ENCODE results near the gene HEATR3.
A peak's percentile ranks its signal among the peaks of the same experiment; 100 is the strongest.

Gene HEATR3

DNA sequence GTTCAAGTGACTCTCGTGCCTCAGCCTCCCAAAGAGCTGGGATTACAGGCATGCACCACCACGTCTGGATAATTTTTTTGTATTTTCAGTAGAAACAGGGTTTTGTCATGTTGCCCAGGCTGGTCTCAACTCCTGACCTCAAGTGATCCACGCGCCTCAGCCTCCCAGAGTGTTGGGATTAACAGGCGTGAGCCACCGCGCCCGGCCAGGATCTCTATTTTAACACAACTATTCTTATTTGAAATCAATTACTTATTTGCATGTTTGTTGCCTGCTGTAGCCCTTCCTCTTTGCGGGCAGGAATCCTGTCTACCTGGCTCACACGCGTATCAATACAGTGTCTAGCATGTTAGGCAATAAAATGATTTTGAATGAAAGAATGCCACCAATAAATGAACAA is 41.6 kb upstream of the HEATR3 start:
- H3K9me3 ChIP-seq (ENCODE audit: insufficient read depth, low read depth, low read length) = no peaks in the 10 kb centered on the region
- no peak overlapping the region for H4K91ac ChIP-seq (ENCODE audit: low read depth, low read length)
- H3K23ac ChIP-seq (ENCODE audit: low read length) = no peak overlapping the region
- no peak overlapping the region for H3K4ac ChIP-seq (ENCODE audit: low read depth, low read length)
- H3K4me2 ChIP-seq (ENCODE audit: low read length) = no peak overlapping the region
- H3K27me3 ChIP-seq (ENCODE audit: insufficient read depth, low read length) = no peaks in the 10 kb centered on the region
- H2BK12ac ChIP-seq (ENCODE audit: low read length) = no peak overlapping the region
- no peak overlapping the region for H3K4me3 ChIP-seq (ENCODE audit: low read depth, low read length)
- no peak overlapping the region for H2BK5ac ChIP-seq (ENCODE audit: low read depth, low read length, poor library complexity)
- no peak overlapping the region for H2AK5ac ChIP-seq (ENCODE audit: low read length)
- no peak overlapping the region for H2AFZ ChIP-seq (ENCODE audit: insufficient read depth, low read length, poor library complexity)
- no peak overlapping the region for H3K27ac ChIP-seq (ENCODE audit: low read depth, low read length)
- no peak overlapping the region for H2BK120ac ChIP-seq (ENCODE audit: insufficient read depth, low read length, poor library complexity)
- no peak overlapping the region for H4K12ac ChIP-seq (ENCODE audit: low read depth, low read length)
- peaks cover 9% of the 10 kb centered on the region for H3K79me2 ChIP-seq (ENCODE audit: control insufficient read depth, insufficient read depth, low read length, poor library complexity)
- no peak for DNase-seq
- H3K36me3 ChIP-seq (ENCODE audit: control insufficient read depth in 1 of 2, insufficient read depth in 2 of 2, low read length in 2 of 2) = peaks cover 0 to 5% of the 10 kb centered on the region in 2 experiments
- no peaks in the 10 kb centered on the region for H3K4me1 ChIP-seq (ENCODE audit: control insufficient read depth in 1 of 2, insufficient read depth in 2 of 2, low read length in 2 of 2)
- peaks cover 6% of the 10 kb centered on the region for H3K79me1 ChIP-seq (ENCODE audit: low read length)
- H3K18ac ChIP-seq (ENCODE audit: low read length) = no peak overlapping the region
- no peak overlapping the region for H3K14ac ChIP-seq (ENCODE audit: low read length)
- no peak overlapping the region for H3K9ac ChIP-seq (ENCODE audit: low read length)
- no CpG with 5 or more reads among the region's 11 CpGs for WGBS (ENCODE audit: extremely low coverage, insufficient coverage, insufficient read length)
- H4K8ac ChIP-seq (ENCODE audit: low read depth, low read length) = no peak overlapping the region

DNA sequence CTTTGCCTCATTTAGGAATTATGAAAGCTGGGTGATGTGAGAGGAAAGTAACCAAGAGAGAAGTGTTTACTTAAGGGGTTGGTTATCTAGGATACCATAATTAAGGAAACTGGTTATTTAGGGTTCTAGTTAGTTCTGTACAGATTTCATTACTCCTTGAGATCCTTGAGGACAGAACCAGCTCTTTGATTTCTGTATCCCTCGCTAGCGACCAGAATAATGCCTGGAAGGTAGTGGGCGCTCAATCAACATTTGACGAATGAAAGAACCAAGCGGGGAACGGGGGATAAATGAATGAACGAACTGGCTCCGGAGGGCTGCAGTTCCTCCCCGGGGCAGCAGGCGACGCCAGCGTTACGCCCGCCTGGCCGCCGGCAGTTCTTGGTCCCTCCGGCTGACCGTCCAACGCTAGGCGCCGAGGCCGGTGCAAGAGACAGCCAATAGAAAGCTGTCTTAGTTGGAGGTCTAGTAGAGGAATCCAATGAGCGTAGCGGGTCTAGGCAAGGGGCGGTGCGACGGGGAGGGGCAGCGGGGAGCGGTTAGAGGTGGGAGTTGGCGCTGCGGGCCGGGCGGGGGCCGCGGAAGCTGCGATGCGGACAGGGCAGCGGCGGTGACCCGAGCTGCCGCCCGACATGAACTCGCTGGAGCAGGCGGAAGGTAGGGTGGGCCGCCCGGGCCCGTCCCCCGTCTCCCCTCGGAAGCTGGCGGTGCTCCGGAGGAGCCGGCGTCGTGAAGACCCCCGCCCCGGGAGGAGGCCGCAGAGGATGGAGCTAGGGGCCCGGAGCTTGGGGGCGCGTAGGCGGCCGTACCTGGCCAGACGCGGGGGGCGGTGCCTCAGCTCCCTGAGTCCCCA is 40.9 kb upstream of the HEATR3 start, which contains the start of gene CNEP1R1:
Gene CNEP1R1, plus strand, starts transcription at position 542 of the 853 bp plus-strand sequence. Its CDS starts 91 bp downstream, at position 633.
- peak within 1 kb of the TSS; percentile 87 for H4K91ac ChIP-seq (ENCODE audit: low read depth, low read length)
- H4K12ac ChIP-seq (ENCODE audit: low read depth, low read length) = peak within 1 kb of the TSS; percentile 98
- peaks cover 6% of the 10 kb centered on the region for H3K79me1 ChIP-seq (ENCODE audit: low read length)
- peaks cover 9% of the 10 kb centered on the region for H3K79me2 ChIP-seq (ENCODE audit: control insufficient read depth, insufficient read depth, low read length, poor library complexity)
- H3K4ac ChIP-seq (ENCODE audit: low read depth, low read length) = peak within 1 kb of the TSS; percentile 65
- no peak within 1 kb of the TSS for H2BK12ac ChIP-seq (ENCODE audit: low read length)
- peak within 1 kb of the TSS; percentile 95 for H3K18ac ChIP-seq (ENCODE audit: low read length)
- peak within 1 kb of the TSS; percentile 71 for H2AFZ ChIP-seq (ENCODE audit: insufficient read depth, low read length, poor library complexity)
- H2AK5ac ChIP-seq (ENCODE audit: low read length) = peak within 1 kb of the TSS; percentile 48
- DNase-seq = peak; percentile 94 to 99
- peaks cover 0 to 5% of the 10 kb centered on the region in 2 experiments for H3K36me3 ChIP-seq (ENCODE audit: control insufficient read depth in 1 of 2, insufficient read depth in 2 of 2, low read length in 2 of 2)
- peak within 1 kb of the TSS; percentile 94 for H3K4me3 ChIP-seq (ENCODE audit: low read depth, low read length)
- no peaks in the 10 kb centered on the region for H3K4me1 ChIP-seq (ENCODE audit: control insufficient read depth in 1 of 2, insufficient read depth in 2 of 2, low read length in 2 of 2)
- H3K23ac ChIP-seq (ENCODE audit: low read length) = no peak within 1 kb of the TSS
- H3K27ac ChIP-seq (ENCODE audit: low read depth, low read length) = peak within 1 kb of the TSS; percentile 29
- peak within 1 kb of the TSS; percentile 39 for H2BK5ac ChIP-seq (ENCODE audit: low read depth, low read length, poor library complexity)
- peak within 1 kb of the TSS; percentile 61 for H2BK120ac ChIP-seq (ENCODE audit: insufficient read depth, low read length, poor library complexity)
- H3K4me2 ChIP-seq (ENCODE audit: low read length) = peak within 1 kb of the TSS; percentile 80
- peak within 1 kb of the TSS; percentile 82 for H3K9ac ChIP-seq (ENCODE audit: low read length)
- no peaks in the 10 kb centered on the region for H3K9me3 ChIP-seq (ENCODE audit: insufficient read depth, low read depth, low read length)
- peak within 1 kb of the TSS; percentile 99 for H4K8ac ChIP-seq (ENCODE audit: low read depth, low read length)
- peak within 1 kb of the TSS; percentile 94 for H3K14ac ChIP-seq (ENCODE audit: low read length)
- no CpG with 5 or more reads among the region's 65 CpGs for WGBS (ENCODE audit: extremely low coverage, insufficient coverage, insufficient read length)
- H3K27me3 ChIP-seq (ENCODE audit: insufficient read depth, low read length) = no peaks in the 10 kb centered on the region

DNA sequence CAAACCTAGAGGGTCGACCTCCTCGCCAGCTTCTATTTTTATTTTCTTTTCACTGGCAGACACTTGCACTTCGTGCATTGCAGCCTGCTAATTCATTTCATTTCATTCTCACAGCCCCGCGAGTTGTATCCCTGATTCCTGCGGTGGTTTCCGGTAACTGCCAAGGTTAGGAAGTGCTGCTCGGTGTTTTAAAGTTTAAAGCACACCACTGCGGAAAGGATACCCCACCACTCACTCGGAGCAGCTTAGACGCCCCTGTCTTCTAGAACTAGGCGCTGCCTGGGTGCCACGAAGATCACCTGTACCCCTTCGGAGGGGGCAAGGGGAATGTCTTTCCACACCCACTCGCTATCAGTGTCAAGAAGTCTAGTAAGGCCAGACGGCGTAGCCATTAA is 40.2 kb upstream of the HEATR3 start:
- WGBS (ENCODE audit: extremely low coverage, insufficient coverage, insufficient read length) = no CpG with 5 or more reads among the region's 17 CpGs
- H3K4me2 ChIP-seq (ENCODE audit: low read length) = peak overlapping the region; percentile 80

DNA sequence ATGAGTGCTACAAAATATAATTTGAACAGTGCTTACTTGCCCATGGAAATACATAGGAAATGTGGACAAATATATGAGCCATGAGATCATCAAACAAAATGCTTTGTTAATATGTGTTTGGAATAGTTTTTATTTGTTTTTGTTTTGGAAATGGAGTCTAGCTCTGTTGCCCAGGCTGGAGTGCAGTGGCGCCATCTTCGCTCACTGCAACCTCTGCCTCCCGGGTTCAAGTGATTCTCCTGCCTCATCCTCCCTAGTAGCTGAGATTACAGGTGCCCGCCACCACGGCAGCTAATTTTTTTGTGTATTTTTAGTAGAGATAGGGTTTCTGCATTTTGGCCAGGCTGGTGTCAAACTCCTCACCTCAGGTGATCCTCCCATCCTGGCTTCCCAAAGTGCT is 37.9 kb upstream of the HEATR3 start:
- H3K4me2 ChIP-seq (ENCODE audit: low read length) = no peak overlapping the region
- no peak overlapping the region for H3K14ac ChIP-seq (ENCODE audit: low read length)
- no peak overlapping the region for H4K12ac ChIP-seq (ENCODE audit: low read depth, low read length)
- no peaks in the 10 kb centered on the region for H3K4me1 ChIP-seq (ENCODE audit: control insufficient read depth in 1 of 2, insufficient read depth in 2 of 2, low read length in 2 of 2)
- H2BK120ac ChIP-seq (ENCODE audit: insufficient read depth, low read length, poor library complexity) = no peak overlapping the region
- H2AK5ac ChIP-seq (ENCODE audit: low read length) = no peak overlapping the region
- no peaks in the 10 kb centered on the region for H3K9me3 ChIP-seq (ENCODE audit: insufficient read depth, low read depth, low read length)
- H3K4me3 ChIP-seq (ENCODE audit: low read depth, low read length) = no peak overlapping the region
- no peaks in the 10 kb centered on the region for H3K27me3 ChIP-seq (ENCODE audit: insufficient read depth, low read length)
- peaks cover 9% of the 10 kb centered on the region for H3K79me2 ChIP-seq (ENCODE audit: control insufficient read depth, insufficient read depth, low read length, poor library complexity)
- no CpG with 5 or more reads among the region's 5 CpGs for WGBS (ENCODE audit: extremely low coverage, insufficient coverage, insufficient read length)
- H3K27ac ChIP-seq (ENCODE audit: low read depth, low read length) = no peak overlapping the region
- H3K36me3 ChIP-seq (ENCODE audit: control insufficient read depth in 1 of 2, insufficient read depth in 2 of 2, low read length in 2 of 2) = peaks cover 5 to 8% of the 10 kb centered on the region in 2 experiments
- no peak overlapping the region for H4K8ac ChIP-seq (ENCODE audit: low read depth, low read length)
- DNase-seq = no peak
- H3K4ac ChIP-seq (ENCODE audit: low read depth, low read length) = no peak overlapping the region
- H3K79me1 ChIP-seq (ENCODE audit: low read length) = peaks cover 6% of the 10 kb centered on the region
- H3K23ac ChIP-seq (ENCODE audit: low read length) = no peak overlapping the region
- H3K18ac ChIP-seq (ENCODE audit: low read length) = no peak overlapping the region
- no peak overlapping the region for H2AFZ ChIP-seq (ENCODE audit: insufficient read depth, low read length, poor library complexity)
- no peak overlapping the region for H2BK12ac ChIP-seq (ENCODE audit: low read length)
- no peak overlapping the region for H3K9ac ChIP-seq (ENCODE audit: low read length)
- H4K91ac ChIP-seq (ENCODE audit: low read depth, low read length) = no peak overlapping the region
- no peak overlapping the region for H2BK5ac ChIP-seq (ENCODE audit: low read depth, low read length, poor library complexity)

More for the DNA sequence above, 40.2 kb upstream of the HEATR3 start:
- peak overlapping the region; percentile 29 for H3K27ac ChIP-seq (ENCODE audit: low read depth, low read length)
- H2BK5ac ChIP-seq (ENCODE audit: low read depth, low read length, poor library complexity) = peak overlapping the region; percentile 39
- DNase-seq = peak in 1 of 2 donors; percentile 36
- H2BK120ac ChIP-seq (ENCODE audit: insufficient read depth, low read length, poor library complexity) = peak overlapping the region; percentile 61
- peak overlapping the region; percentile 65 for H3K4ac ChIP-seq (ENCODE audit: low read depth, low read length)
- peaks cover 3 to 8% of the 10 kb centered on the region in 2 experiments for H3K36me3 ChIP-seq (ENCODE audit: control insufficient read depth in 1 of 2, insufficient read depth in 2 of 2, low read length in 2 of 2)
- H3K23ac ChIP-seq (ENCODE audit: low read length) = no peak overlapping the region
- peak overlapping the region; percentile 87 for H4K91ac ChIP-seq (ENCODE audit: low read depth, low read length)
- no peaks in the 10 kb centered on the region for H3K27me3 ChIP-seq (ENCODE audit: insufficient read depth, low read length)
- peak overlapping the region; percentile 71 for H2AFZ ChIP-seq (ENCODE audit: insufficient read depth, low read length, poor library complexity)
- peak overlapping the region; percentile 94 for H3K14ac ChIP-seq (ENCODE audit: low read length)
- peaks cover 6% of the 10 kb centered on the region for H3K79me1 ChIP-seq (ENCODE audit: low read length)
- H2BK12ac ChIP-seq (ENCODE audit: low read length) = no peak overlapping the region
- H3K9me3 ChIP-seq (ENCODE audit: insufficient read depth, low read depth, low read length) = no peaks in the 10 kb centered on the region
- peak overlapping the region; percentile 95 for H3K18ac ChIP-seq (ENCODE audit: low read length)
- peaks cover 9% of the 10 kb centered on the region for H3K79me2 ChIP-seq (ENCODE audit: control insufficient read depth, insufficient read depth, low read length, poor library complexity)
- peak overlapping the region; percentile 99 for H4K8ac ChIP-seq (ENCODE audit: low read depth, low read length)
- peak overlapping the region; percentile 48 for H2AK5ac ChIP-seq (ENCODE audit: low read length)
- H3K4me1 ChIP-seq (ENCODE audit: control insufficient read depth in 1 of 2, insufficient read depth in 2 of 2, low read length in 2 of 2) = no peaks in the 10 kb centered on the region
- peak overlapping the region; percentile 94 for H3K4me3 ChIP-seq (ENCODE audit: low read depth, low read length)
- peak overlapping the region; percentile 98 for H4K12ac ChIP-seq (ENCODE audit: low read depth, low read length)
- H3K9ac ChIP-seq (ENCODE audit: low read length) = peak overlapping the region; percentile 82
